HCT116 (cell line): Measurements from ENCODE around the gene LINGO3. TPM values are rescaled to one million over a fixed set of nuclear protein-coding genes. Genes with fewer than 3 reads are reported as not detected.
A peak's percentile ranks its signal among the peaks of the same experiment; 100 is the strongest.

Experiments used
- ATAC-seq: fragments of 200-7000 bp; cut with Tn5 transposase; 2 replicates; pipeline ENCODE4 v1.9.1; 2020; ENCODE audit warnings: mild to moderate bottlenecking, moderate library complexity
- BruUV-seq: library from RNA; stranded (reverse); fragments of 400-500 nt; replicated peaks from 2 replicates; lab custom pipeline; 2021; lab: Mats Ljungman, UMichigan
- CTCF ChIA-PET: fragments of 300-600 bp; sonication (Branson Sonifier 250); formaldehyde crosslinking; loops from one replicate; lab custom pipeline; 2021; ENCODE audit warnings: antibody characterized with exemption; lab: Charles Lee
- POLR2A ChIA-PET: fragments of 300-600, 350-600 bp; sonication (Branson Sonifier 250); formaldehyde crosslinking; loops from one replicate; lab custom pipeline; 2021; ENCODE audit warnings: antibody characterized with exemption; lab: Charles Lee
- RAD21 ChIA-PET, 2 experiments: fragments of 300-600 bp; sonication (Branson Sonifier 250); formaldehyde crosslinking; loops; one replicate each; lab custom pipeline; 2023; ENCODE audit warnings: low total read pairs in 2 of 2; ENCODE audit not compliant: uncharacterized antibody in 2 of 2, unreplicated experiment in 2 of 2, low non-redundant PET in 1 of 2; lab: Charles Lee
- DNase-seq: peaks from one replicate; pipeline ENCODE4 v3.0.0-alpha.2; 2010; ENCODE audit warnings: low read depth, low spot score
- H2AFZ ChIP-seq: fragments of 200-600 bp; shearing (Covaris generic), sonication (generic); 2 replicates; pipeline ENCODE4 v1.6.1; 2017; ENCODE audit warnings: low read depth, mixed run types, mixed read lengths, antibody characterized with exemption, low read length; ENCODE audit not compliant: poor library complexity, severe bottlenecking
- H3K27ac ChIP-seq: 2 replicates; pipeline ENCODE4 v1.5.1; 2012; ENCODE audit warnings: low read depth, low read length
- H3K27me3 ChIP-seq: fragments of 200-600 bp; sonication (generic); 2 replicates; pipeline ENCODE4 v1.6.1; 2016; ENCODE audit warnings: mixed run types, low read length, mixed read lengths; ENCODE audit not compliant: insufficient read depth
- H3K36me3 ChIP-seq, 2 experiments: fragments of 200-500 bp in 1 of 2; fragments of 200-600 bp in 1 of 2; sonication (Bioruptor generic) in 1 of 2; sonication (generic) in 1 of 2; 2 replicates each; pipeline versions ENCODE4 v1.5.1 to v1.6.1; 2014 to 2016; ENCODE audit warnings: low read length in 2 of 2, inconsistent platforms in 1 of 2, mixed read lengths in 1 of 2, mixed run types in 1 of 2; ENCODE audit not compliant: insufficient read depth in 2 of 2, control insufficient read depth in 1 of 2
- H3K4me1 ChIP-seq, 2 experiments: fragments of 200-600 bp in 1 of 2; sonication (generic) in 1 of 2; 2 replicates each; pipeline versions ENCODE4 v1.5.1 to v1.6.1; 2012 to 2017; ENCODE audit warnings: low read length in 2 of 2, inconsistent platforms in 1 of 2, mild to moderate bottlenecking in 1 of 2, mixed read lengths in 1 of 2, mixed run types in 1 of 2, moderate library complexity in 1 of 2; ENCODE audit not compliant: insufficient read depth in 2 of 2, control insufficient read depth in 1 of 2
- H3K4me2 ChIP-seq: fragments of 200-600 bp; sonication (generic); 2 replicates; pipeline ENCODE4 v1.6.1; 2017; ENCODE audit warnings: mixed run types, low read length, mixed read lengths
- H3K4me3 ChIP-seq, 2 experiments: fragments of 200-600 bp in 1 of 2; sonication (generic) in 1 of 2; replicated peaks in 1 of 2; 2 replicates each; pipeline ENCODE4 v1.5.1; 2011 to 2016; ENCODE audit warnings: low read length in 2 of 2, control low read depth in 1 of 2, low read depth in 1 of 2, mild to moderate bottlenecking in 1 of 2, mixed read lengths in 1 of 2, mixed run types in 1 of 2
- H3K79me2 ChIP-seq: fragments of 200-600 bp; sonication (generic); 2 replicates; pipeline ENCODE4 v1.6.1; 2017; ENCODE audit warnings: mild to moderate bottlenecking, mixed run types, low read length, moderate library complexity, mixed read lengths; ENCODE audit not compliant: insufficient read depth
- H3K9ac ChIP-seq: fragments of 200-600 bp; sonication (generic); 2 replicates; pipeline ENCODE4 v1.6.1; 2016; ENCODE audit warnings: low read length, mixed read lengths
- H3K9me2 ChIP-seq: fragments of 200-600 bp; sonication (generic), shearing (Covaris generic); 2 replicates; pipeline ENCODE4 v1.6.1; 2017; ENCODE audit warnings: mixed run types, mild to moderate bottlenecking, moderate library complexity; ENCODE audit not compliant: insufficient read depth
- H3K9me3 ChIP-seq, 2 experiments: fragments of 200-500 bp in 1 of 2; fragments of 200-600 bp in 1 of 2; sonication (Bioruptor generic) in 1 of 2; sonication (generic) in 1 of 2; 2 replicates each; pipeline ENCODE4 v1.6.1; 2014 to 2017; ENCODE audit warnings: low read length in 2 of 2, mixed read lengths in 2 of 2, inconsistent platforms in 1 of 2, low read depth in 1 of 2, mild to moderate bottlenecking in 1 of 2, mixed run types in 1 of 2, moderate library complexity in 1 of 2; ENCODE audit not compliant: control insufficient read depth in 1 of 2, insufficient read depth in 1 of 2
- H4K20me1 ChIP-seq: fragments of 200-600 bp; sonication (generic), shearing (Covaris generic); 2 replicates; pipeline ENCODE4 v1.6.1; 2017; ENCODE audit warnings: mixed run types, mild to moderate bottlenecking, moderate library complexity; ENCODE audit not compliant: insufficient read depth
- EZH2 ChIP-seq: fragments of 200-600 bp; sonication (generic); IDR thresholded peaks from 2 replicates; pipeline ENCODE4 v1.6.1; 2017; ENCODE audit warnings: antibody characterized with exemption, mixed run types
- JUND ChIP-seq: IDR thresholded peaks from 2 replicates; pipeline ENCODE4 v1.6.1; 2012
- RAD21 ChIP-seq: IDR thresholded peaks from 2 replicates; pipeline ENCODE4 v1.6.1; 2012; ENCODE audit warnings: low read depth, mild to moderate bottlenecking
- intact Hi-C: fragments of 100-400 bp; cut with micrococcal nuclease; formaldehyde crosslinking; loops from 2 replicates; pipeline ENCODE4 v1.10.0; 2022
- total RNA-seq: library from RNA; stranded (reverse); gene quantifications from one replicate; pipeline ENCODE4 v1.2.1, GENCODE V29; 2021; ENCODE audit not compliant: unreplicated experiment
- TF ChIP-seq, protein P1 (sequence below), 3 experiments: fragments of 200-600 bp in 1 of 3; sonication (generic) in 1 of 3; IDR thresholded peaks in 2 of 3; conservative IDR thresholded peaks in 1 of 3; 2 replicates each; pipeline ENCODE4 v1.5.1; 2012 to 2017; ENCODE audit warnings: low read depth in 2 of 3, low read length in 2 of 3, antibody characterized with exemption in 1 of 3, borderline replicate concordance in 1 of 3, control low read depth in 1 of 3, mild to moderate bottlenecking in 1 of 3, mixed read lengths in 1 of 3, mixed run types in 1 of 3, moderate library complexity in 1 of 3; ENCODE audit not compliant: insufficient read depth in 1 of 3

LINGO3 gene
- total RNA-seq, 1 experiment from 2014 or later: not detected

DNA sequence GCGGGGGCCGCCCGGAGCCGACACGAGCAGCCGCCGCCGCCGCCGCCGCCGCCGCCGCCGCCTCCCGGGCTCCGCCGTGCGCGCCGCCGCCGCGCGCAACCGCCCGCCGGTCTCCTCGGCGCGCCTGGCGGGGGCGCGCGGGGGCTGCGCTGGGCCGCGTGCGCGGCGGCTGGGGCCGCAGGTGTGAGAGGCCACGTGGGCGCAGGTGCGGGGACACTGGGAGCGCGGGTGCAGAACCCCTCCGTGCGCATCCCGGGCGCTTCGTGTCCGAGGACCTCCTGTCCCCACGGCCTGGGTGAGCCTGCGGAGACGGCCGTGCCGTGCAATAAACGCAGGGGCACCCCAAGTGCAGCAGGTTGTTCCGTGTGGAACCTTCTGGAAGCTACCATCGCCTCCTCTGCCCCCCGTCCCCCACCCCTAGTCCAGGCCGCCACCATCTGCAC is at the start of gene LINGO3 (continued):
- no peak for TF ChIP-seq RAD21
- TF ChIP-seq, all 23 proteins: peak for 0

DNA sequence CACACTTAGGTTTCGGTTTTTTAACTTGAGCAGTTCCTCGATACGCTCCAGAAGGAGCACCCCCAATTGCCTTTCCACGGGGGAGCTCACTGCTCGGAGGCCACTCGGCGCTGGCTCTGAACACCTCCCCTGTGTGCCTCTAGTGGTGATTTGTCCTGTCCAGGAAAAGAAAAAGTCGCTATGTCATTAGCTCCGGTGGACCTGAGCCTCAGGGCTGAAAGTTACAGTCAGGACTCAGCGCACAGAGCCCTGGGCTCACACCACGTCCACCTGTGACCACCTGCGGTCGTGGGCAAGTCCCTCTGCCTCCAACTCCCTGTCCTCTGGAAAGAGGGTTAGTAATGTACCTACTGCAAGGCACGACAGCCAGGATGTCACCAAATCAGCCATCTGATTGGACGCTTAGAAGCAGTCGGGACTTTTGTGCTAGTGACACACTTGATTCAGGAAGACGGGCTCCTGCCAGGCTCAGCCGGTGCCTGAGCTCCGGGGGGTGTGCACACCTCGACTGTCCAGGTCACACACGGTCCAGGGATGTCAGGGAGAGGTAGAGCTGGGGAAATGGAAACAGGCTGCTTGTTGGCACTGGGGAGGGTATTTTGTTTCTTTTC is 48.2 kb upstream of the LINGO3 start:
- ChIA-PET RAD21 (no interaction called here), CTCF (no interaction called here), POLR2A (no interaction called here)
- Histone ChIP-seq H3K4me2 (no peak overlapping the region), H3K27ac (no peak overlapping the region), H3K36me3 (no peaks in the 10 kb centered on the region; a peak in 1 of 4 replicates), H2AFZ (no peak overlapping the region), H3K9ac (no peak overlapping the region), H3K9me2 (no peaks in the 10 kb centered on the region), H3K4me3 (no peak overlapping the region), H3K4me1 (no peaks in the 10 kb centered on the region), H4K20me1 (no peaks in the 10 kb centered on the region), H3K79me2 (no peaks in the 10 kb centered on the region), H3K9me3 (no peaks in the 10 kb centered on the region), H3K27me3 (peaks cover 4% of the 10 kb centered on the region; the same call in 1 of the 2 replicates)
- intact Hi-C loops: no loop called here
- TF ChIP-seq JUND: no peak
- TF ChIP-seq, protein P1, sequence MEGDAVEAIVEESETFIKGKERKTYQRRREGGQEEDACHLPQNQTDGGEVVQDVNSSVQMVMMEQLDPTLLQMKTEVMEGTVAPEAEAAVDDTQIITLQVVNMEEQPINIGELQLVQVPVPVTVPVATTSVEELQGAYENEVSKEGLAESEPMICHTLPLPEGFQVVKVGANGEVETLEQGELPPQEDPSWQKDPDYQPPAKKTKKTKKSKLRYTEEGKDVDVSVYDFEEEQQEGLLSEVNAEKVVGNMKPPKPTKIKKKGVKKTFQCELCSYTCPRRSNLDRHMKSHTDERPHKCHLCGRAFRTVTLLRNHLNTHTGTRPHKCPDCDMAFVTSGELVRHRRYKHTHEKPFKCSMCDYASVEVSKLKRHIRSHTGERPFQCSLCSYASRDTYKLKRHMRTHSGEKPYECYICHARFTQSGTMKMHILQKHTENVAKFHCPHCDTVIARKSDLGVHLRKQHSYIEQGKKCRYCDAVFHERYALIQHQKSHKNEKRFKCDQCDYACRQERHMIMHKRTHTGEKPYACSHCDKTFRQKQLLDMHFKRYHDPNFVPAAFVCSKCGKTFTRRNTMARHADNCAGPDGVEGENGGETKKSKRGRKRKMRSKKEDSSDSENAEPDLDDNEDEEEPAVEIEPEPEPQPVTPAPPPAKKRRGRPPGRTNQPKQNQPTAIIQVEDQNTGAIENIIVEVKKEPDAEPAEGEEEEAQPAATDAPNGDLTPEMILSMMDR (IDR thresholded peaks at IDR 0.05 in 2 of 3, conservative IDR thresholded peaks at IDR 0.05 in 1 of 3; ENCODE audit: borderline replicate concordance in 1 of 3, insufficient read depth in 1 of 3, low read depth in 2 of 3, low read length in 2 of 3): 0 out of 6 replicates have a peak, but pooled peaks of 1 of the 3 experiments have one; percentile 14
- no peak for TF ChIP-seq EZH2
- ATAC-seq (peak; percentile 54), DNase-seq (no peak)
- no TSS peak for BruUV-seq
